Activated naive CD8-positive, alpha-beta T cell treated with anti-CD3 and anti-CD28 coated beads, Interleukin-2, amount 50 U/mL, for 16 hours (primary cell): ENCODE data around the gene SIGLEC8.
"Not testable (repeated sequence)": the region's sequence is repeated elsewhere in the genome, so short reads cannot be mapped to it uniquely, and the experiment has no call there.

ENCODE experiments used
- DNase-seq: peaks from one replicate; pipeline ENCODE4 v3.0.0-alpha.2; 2020; ENCODE audit warnings: low read depth, low spot score

SIGLEC8 gene

GRCh38 chr19:51447510-51447909 is 10.7 kb downstream of the SIGLEC8 start:
- DNase-seq: not testable (repeated sequence)

- peak; percentile 80 for DNase-seq
Observed at GRCh38 chr19:51441410-51442390, 16.6 kb downstream of the SIGLEC8 start.

- DNase-seq: no peak
Observed at GRCh38 chr19:51440846-51441409, 17.3 kb downstream of the SIGLEC8 start.

- no peak for DNase-seq
Observed at GRCh38 chr19:51440052-51440451, 18.2 kb downstream of the SIGLEC8 start.

GRCh38 chr19:51439021-51439465 is 19.2 kb downstream of the SIGLEC8 start:
- no peak for DNase-seq

DNA sequence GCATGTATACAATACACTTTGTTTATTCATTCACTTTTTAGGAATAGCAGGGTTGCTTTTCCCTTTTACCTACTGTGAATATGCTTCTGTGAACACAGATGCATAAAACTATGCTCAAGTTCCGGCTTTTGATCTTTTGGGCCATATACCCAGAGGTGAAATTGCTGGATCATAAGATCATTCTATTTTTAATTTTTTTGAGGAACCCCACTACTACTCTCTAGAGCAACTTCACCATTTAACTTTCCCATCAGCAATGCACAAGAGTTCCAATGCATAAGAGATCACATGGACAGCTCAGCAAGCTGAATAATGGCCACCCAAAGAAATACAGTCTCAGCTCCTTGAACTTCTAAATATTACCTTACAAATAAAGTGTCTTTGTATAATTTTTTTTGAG is 23.8 kb downstream of the SIGLEC8 start:
- DNase-seq: no peak

- no peak for DNase-seq
Observed at GRCh38 chr19:51433043-51433442, 25.2 kb downstream of the SIGLEC8 start.

DNA sequence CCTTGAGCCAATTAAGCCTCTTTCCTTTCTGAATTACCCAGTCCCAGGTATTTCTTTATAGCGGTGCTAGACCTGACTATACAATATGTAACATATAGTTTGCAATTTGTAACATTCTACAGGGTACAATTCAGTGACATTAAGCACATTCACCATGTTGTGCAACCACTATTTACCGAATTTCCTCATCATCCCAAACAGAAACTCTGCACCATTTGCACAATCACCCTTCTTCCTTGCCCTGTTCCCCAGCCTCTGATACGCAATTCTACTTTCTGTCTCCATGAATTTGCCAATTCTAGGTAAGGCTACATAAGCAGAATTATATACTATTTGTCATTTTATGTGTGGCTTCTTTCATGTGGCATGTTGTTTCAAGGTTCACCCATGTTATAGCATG is 27.1 kb downstream of the SIGLEC8 start:
- no peak for DNase-seq

- no peak for DNase-seq
Observed at GRCh38 chr19:51430221-51430620, 28.0 kb downstream of the SIGLEC8 start.

DNA sequence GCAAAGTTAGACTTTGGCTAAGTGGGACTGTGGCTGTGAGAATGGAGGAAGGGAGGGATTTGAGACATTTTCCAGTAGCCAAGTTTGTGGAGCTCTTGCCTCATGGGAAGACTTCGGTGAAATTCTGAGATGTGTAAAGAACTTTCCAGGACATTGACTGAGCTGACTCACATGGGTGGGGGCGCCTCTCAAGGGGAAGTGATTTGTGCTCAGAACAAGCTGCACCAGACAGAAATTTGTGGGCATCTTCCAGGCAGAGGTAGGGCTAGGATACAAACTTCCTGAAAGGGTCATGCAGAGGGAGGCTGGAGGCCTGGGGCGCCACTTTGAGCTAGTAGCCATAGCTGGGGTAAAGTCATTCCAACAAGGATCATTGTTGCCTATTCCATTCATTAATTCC is 31.1 kb downstream of the SIGLEC8 start:
- no peak for DNase-seq

DNA sequence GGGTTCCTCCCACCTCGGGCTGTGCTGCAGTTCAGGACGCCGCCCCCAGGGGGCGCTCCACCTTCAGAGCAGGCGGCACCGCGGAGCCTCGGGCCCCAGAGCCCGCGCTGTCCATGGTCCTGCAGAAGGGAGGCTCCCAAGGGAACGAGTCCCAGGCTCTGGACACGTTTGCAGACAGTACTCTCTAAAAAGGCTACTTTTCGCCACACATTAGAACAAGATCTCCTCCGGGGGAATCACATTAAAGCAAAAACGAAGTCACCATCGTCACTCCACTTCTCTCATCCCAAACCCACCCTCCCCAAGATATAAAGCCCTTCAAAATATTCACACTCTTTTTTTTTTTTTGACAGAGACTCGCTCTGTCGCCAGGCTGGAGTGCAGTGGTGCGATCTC is 36.2 kb downstream of the SIGLEC8 start:
- DNase-seq: peak; percentile 75

DNA sequence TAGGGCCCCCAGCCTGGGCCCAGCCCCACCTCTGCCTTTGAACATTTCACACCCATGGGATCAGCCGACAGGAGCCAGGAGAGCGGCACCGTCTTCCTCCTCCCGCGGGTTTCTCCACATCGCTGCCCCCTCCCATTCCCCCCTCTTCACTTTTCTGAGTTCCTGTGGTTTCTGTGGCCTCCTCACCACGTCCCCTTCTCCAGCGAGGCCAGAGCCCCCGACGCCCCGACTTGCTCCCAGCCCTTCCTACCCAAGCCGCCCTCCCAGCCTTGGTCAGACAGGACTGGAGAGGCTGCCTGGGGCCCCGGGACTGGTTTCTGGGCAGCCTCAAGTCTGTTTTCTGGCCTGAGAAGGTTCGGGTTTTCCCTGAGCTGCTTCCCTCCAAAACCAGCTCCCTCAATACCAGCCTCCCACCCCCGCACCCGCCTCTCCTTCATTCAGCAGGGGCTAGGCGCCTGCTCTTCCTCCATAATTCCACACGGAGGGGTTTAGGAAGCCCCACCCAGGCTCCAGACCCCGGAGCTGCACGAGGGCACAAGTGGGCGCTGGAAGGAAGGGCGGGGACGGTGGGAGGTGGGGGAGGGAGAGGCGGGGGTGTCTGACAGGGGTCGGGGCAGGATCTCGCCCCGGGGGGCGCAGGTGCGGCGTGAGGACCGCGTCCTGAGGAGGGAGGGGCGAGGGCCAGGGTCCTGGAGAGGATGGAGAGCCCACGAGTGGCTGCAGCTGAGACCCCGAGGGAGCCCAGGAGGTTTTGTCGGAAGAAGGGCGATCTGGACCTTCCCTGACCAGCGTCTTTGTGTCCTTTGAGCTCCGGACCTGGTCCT is 36.8 kb downstream of the SIGLEC8 start:
- DNase-seq: no peak

GRCh38 chr19:51420511-51420910 is 37.7 kb downstream of the SIGLEC8 start:
- DNase-seq: not testable (repeated sequence)

GRCh38 chr19:51418707-51419106 is 39.5 kb downstream of the SIGLEC8 start:
- DNase-seq: no peak

DNA sequence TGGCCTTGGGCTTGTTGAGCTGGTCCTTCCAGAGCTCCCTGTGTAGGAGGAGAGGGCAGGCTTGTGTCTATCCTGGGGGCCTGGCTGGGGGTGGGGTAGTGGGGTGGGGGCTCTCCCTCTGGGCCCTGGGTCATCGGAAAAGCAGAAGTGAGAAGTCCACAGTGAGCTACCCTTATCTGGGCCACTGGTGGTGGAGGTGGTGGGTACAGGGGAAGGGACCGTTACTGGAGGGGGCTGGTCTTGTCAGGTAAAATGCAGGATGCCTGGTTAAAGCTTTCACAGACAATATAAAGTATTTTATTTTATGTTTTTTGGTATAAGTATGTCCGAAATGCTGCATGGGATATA is 40.5 kb downstream of the SIGLEC8 start:
- DNase-seq: no peak

DNA sequence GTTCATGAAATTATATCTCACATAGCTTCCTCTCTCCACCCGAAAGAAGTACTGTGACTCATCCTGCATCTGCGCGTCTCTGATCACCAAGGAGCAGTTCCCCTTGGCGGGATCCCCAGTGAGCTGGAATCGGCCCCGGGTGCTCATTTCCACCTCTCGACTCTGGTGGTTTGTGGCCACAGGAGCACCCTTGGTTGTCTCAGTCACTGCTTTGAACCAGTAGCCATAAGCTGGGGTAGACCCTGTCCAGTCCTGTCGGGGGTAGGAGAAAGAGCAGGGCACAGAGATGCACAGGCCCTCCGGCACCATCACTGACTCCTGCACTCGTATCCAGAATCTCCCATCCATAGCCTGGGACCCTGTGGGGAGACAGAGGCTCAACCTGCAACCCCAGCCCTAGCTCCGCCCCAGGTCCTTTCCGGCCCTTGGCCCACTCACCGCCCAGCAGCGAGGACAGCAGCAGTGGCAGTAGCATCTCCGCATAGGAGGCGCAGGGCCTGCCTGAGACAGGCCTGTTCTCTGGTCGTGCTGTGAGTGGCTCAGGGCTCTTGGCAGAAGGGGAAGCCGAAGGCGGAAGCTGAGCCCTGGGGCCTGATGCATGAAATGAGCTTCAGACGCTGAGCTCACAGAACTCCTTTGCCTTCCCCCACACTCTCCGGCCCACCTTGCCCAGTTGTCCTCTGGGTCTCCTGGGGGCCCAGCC is 41.0 kb downstream of the SIGLEC8 start, which contains the start of gene SIGLEC10:
TSS of gene SIGLEC10 (minus strand) at position 536 of the 703 bp plus-strand sequence. CDS start at position 475, 61 bp downstream.
- no peak for DNase-seq

DNA sequence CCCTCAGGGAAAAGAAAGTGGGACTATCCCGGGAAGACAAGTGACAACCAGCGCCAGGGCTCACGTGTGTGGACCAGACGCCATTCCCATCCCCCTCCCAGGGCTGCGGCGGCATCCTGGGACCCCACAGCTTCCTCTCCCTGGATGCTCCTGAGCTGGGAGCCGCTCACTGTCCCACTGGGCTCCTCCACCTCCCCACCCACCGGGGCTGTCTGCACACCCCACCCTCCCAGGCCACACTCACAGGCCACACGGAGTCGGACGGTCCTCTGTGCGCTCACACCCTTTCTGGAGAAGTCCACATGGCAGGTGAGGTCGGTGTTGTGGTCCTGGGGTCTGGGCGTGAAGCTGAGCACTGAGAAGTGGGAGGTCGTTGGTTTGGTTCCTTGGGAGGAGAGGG is 41.8 kb downstream of the SIGLEC8 start:
- not testable (repeated sequence) for DNase-seq

DNA sequence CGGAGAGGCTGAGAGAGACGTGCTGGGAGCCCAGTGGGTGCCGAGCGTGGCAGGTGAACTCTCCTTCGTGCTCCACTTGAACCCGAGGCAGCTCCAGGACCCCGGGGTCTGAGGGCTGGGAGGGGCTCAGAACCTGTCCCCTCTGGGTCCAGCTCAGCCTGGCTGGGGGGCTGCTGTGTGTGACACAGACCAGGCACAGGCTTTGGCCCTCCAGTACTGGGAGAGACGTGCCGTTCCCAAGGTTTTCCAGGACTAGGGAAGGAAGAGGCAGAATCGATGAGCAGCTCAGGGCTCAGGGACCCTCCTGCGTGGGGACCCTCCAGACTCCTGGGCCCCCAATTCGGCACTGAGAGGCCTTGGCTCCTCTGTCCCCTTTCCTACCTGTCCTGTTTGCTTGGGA is 43.1 kb downstream of the SIGLEC8 start:
- no peak for DNase-seq

DNA sequence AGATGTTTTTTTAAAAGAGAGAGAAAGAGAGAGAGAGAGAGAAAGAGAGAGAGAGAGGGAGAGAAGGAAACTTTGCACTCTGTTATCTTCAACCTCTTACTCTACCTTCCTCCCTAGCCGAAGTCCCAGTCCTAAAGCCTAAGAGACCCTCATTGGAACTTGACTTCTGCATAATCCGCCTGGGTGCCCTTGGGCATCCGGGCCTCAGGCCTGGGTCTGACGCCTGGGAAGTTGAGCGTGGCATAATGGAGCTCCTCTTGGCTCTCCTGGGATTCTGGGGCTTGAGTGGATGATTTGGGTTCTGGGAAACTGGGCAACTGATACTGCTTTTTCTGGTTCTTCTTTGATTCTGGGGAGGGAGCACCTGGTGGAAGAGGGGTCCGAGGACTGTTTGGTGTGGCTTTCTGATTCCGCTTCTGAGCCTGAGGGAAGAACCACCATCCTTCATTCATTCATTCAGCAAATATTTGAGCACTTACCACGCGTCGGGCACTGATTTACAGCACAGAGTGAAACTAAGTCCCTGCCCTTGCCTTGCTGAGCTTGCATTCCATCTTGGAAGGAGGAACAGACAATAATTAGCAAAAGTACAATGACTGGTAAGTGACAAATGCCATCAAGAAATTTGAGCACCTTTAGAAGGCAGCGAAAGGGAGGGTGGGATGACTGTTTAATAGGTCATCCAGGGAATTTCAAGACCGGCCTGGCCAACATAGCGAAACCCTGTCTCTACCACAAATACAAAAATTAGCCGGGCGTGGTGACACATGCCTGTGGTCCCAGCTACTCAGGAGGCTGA is 47.1 kb downstream of the SIGLEC8 start:
- no peak for DNase-seq

- DNase-seq: no peak
Observed at GRCh38 chr19:51407511-51408131, 50.6 kb downstream of the SIGLEC8 start.
